BLaER1 treated with 17β-estradiol and CSF1 and Interleukin-3, amounts not matched to agents 10 nM and 100 nM (cell line): ENCODE results near the gene TTBK2.

ENCODE experiments used
- H3K27ac ChIP-seq, 11 experiments: shearing (Covaris generic); formaldehyde crosslinking; 2 replicates each; pipeline ENCODE4 v1.8.1; 2022
- H3K27me3 ChIP-seq, 11 experiments: shearing (Covaris generic); formaldehyde crosslinking; 2 replicates each; pipeline ENCODE4 v1.8.1; 2022
- H3K36me3 ChIP-seq, 11 experiments: shearing (Covaris generic); formaldehyde crosslinking; 2 replicates each; pipeline ENCODE4 v1.8.1; 2022
- H3K4me1 ChIP-seq, 10 experiments: shearing (Covaris generic); formaldehyde crosslinking; 2 replicates each; pipeline ENCODE4 v1.8.1; 2022
- H3K4me2 ChIP-seq, 11 experiments: shearing (Covaris generic); formaldehyde crosslinking; 2 replicates each; pipeline ENCODE4 v1.8.1; 2022
- H3K4me3 ChIP-seq, 10 experiments: shearing (Covaris generic); formaldehyde crosslinking; 2 replicates each; pipeline ENCODE4 v1.8.1; 2022
- H3K9ac ChIP-seq, 11 experiments: shearing (Covaris generic); formaldehyde crosslinking; 2 replicates each; pipeline ENCODE4 v1.8.1; 2022
- H3K9me3 ChIP-seq, 11 experiments: shearing (Covaris generic); formaldehyde crosslinking; replicated peaks in 1 of 11; 2 replicates each; pipeline ENCODE4 v1.8.1; 2022
- H4K20me1 ChIP-seq, 11 experiments: shearing (Covaris generic); formaldehyde crosslinking; 2 replicates each; pipeline ENCODE4 v1.8.1; 2022
- Cebpa-rat ChIP-seq, 11 experiments: shearing (Covaris generic); IDR thresholded peaks; 2 replicates each; pipeline ENCODE4 v1.8.1; 2022

TTBK2 gene

GRCh38 chr15:42691770-42692169 lies 228.8 kb downstream of the TTBK2 start:
- no peaks in the 10 kb centered on the region for H3K27me3 ChIP-seq

DNA sequence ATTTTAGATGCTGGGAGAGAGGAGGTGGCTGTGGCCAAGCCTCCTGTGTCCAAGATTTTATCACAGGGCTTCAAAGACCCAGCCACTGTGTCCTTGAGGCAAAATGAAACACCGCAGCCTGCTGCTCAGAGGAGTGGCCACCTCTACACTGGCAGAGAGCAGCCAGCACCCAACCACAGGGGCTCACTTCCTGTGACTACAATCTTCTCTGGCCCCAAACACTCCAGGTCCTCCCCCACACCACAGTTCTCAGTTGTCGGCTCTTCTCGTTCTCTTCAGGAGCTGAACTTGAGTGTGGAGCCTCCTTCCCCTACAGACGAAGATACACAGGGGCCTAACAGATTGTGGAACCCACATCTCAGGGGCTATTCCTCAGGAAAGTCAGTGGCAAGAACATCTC lies 229.3 kb downstream of the TTBK2 start:
- TF ChIP-seq Cebpa-rat (IDR thresholded peaks at IDR 0.05): no peak
- H3K36me3 ChIP-seq: peaks cover 36 to 99% (median 74%) of the 10 kb centered on the region in 11 experiments; a peak in 21 of 22 replicates
- H3K4me3 ChIP-seq: no peak overlapping the region
- H3K27ac ChIP-seq: 0 out of 22 replicates have a peak overlapping the region, but pooled peaks of 1 of the 11 experiments have one; percentile 7
- no peaks in the 10 kb centered on the region for H3K9me3 ChIP-seq
- no peak overlapping the region for H3K9ac ChIP-seq
- H3K4me1 ChIP-seq: no peaks in the 10 kb centered on the region
- H3K27me3 ChIP-seq: no peaks in the 10 kb centered on the region
- no peak overlapping the region for H3K4me2 ChIP-seq
- H4K20me1 ChIP-seq: peaks cover 0 to 8% (median 0%) of the 10 kb centered on the region in 11 experiments; a peak in 2 of 22 replicates

More at GRCh38 chr15:42691770-42692169, 228.8 kb downstream of the TTBK2 start:
- H3K36me3 ChIP-seq: peaks cover 32 to 99% (median 74%) of the 10 kb centered on the region in 11 experiments; a peak in 21 of 22 replicates
- no peaks in the 10 kb centered on the region for H3K9me3 ChIP-seq
- H4K20me1 ChIP-seq: peaks cover 0 to 8% (median 0%) of the 10 kb centered on the region in 11 experiments; a peak in 2 of 22 replicates
- no peak overlapping the region for H3K4me3 ChIP-seq
- H3K4me1 ChIP-seq: no peaks in the 10 kb centered on the region
- H3K9ac ChIP-seq: no peak overlapping the region
- no peak overlapping the region for H3K4me2 ChIP-seq
- TF ChIP-seq Cebpa-rat (IDR thresholded peaks at IDR 0.05): no peak
- no peak overlapping the region for H3K27ac ChIP-seq
